ENCODE data around the gene EDDM3A.

DNA sequence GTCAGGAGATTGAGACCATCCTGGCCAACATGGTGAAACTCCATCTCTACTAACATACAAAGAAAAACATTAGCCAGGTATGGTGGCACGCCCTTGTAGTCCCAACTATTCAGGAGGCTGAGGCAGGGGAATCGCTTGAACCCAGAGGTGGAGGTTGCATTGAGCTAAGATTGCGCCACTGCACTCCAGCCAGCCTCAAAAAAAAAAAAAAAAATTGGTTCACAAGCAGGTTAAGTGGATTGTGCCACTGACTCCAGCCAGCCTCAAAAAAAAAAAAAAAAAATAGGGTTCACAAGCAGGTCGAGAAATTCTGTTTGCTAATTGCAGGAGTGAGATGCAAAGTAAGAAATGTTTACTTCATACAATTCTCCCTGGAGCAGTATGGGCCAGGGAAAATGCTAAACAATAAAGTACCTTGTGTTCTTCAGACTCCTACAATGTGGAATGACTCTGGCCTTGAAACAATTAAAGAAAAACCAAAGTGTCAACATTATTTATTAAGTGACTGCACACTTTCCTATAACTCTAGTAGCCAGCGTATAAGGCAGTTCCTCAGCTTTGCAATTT, 28.7 kb downstream of the EDDM3A start:
- TF ChIP-seq CTCF (IDR thresholded peaks at IDR 0.05): no peak
- no peak for TF ChIP-seq ZFX (IDR thresholded peaks at IDR 0.05; ENCODE audit: borderline replicate concordance)

Data from 22Rv1 (cell line).